Gastrocnemius medialis (tissue), 4 donors: ENCODE data around the gene PSMB3.

Experiments
- POLR2A ChIP-seq, 2 donors: fragments of 450-650 bp; IDR thresholded peaks; one replicate each; pipeline ENCODE4 v1.6.1; 2017; ENCODE audit warnings: antibody characterized with exemption in 2 of 2, mild to moderate bottlenecking in 2 of 2, moderate library complexity in 2 of 2
- TF ChIP-seq, protein P1 (sequence below), 5 experiments: fragments of 450-650 bp in 3 of 5; fragments of 200-600 bp in 2 of 5; sonication (generic) in 2 of 5; IDR thresholded peaks in 4 of 5; conservative IDR thresholded peaks in 1 of 5; 1 replicate in 4 of 5; 2 replicates in 1 of 5; pipeline ENCODE4 v1.5.1; 2016 to 2019; ENCODE audit warnings: antibody characterized with exemption in 5 of 5, mild to moderate bottlenecking in 3 of 5, moderate library complexity in 3 of 5

DNA sequence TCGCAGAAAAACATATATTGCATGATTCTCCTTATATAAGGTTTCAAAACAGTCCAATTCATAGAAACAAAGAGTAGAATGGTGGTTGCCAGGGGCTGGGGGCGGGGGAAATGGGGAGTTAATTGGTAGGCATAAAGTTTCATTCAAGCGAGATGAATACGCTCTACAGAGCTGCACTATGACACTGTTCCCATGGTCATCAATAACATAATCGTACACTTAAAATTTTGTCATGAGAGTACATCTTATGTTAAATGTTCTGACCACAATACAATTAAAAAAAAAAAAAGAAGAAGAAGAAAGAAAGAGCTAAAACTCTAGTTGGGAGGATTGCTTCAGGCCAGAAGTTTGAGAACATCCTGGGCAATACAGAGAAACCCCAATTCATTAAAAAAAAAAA lies 41.7 kb downstream of the PSMB3 start:
- no peak for TF ChIP-seq POLR2A (IDR thresholded peaks at IDR 0.05)
- TF ChIP-seq, protein P1, sequence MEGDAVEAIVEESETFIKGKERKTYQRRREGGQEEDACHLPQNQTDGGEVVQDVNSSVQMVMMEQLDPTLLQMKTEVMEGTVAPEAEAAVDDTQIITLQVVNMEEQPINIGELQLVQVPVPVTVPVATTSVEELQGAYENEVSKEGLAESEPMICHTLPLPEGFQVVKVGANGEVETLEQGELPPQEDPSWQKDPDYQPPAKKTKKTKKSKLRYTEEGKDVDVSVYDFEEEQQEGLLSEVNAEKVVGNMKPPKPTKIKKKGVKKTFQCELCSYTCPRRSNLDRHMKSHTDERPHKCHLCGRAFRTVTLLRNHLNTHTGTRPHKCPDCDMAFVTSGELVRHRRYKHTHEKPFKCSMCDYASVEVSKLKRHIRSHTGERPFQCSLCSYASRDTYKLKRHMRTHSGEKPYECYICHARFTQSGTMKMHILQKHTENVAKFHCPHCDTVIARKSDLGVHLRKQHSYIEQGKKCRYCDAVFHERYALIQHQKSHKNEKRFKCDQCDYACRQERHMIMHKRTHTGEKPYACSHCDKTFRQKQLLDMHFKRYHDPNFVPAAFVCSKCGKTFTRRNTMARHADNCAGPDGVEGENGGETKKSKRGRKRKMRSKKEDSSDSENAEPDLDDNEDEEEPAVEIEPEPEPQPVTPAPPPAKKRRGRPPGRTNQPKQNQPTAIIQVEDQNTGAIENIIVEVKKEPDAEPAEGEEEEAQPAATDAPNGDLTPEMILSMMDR (IDR thresholded peaks at IDR 0.05 in 4 of 5, conservative IDR thresholded peaks at IDR 0.05 in 1 of 5), result no peak
